ENCODE results near the gene ZFP57.
"Not testable (repeated sequence)": the region's sequence is repeated elsewhere in the genome, so short reads cannot be mapped to it uniquely, and the experiment has no call there.

- not testable (repeated sequence) for TF ChIP-seq POLR2A, EP300, CTCF (IDR thresholded peaks at IDR 0.05)
Observed at GRCh38 chr6:29672116-29672515, 8.8 kb downstream of the ZFP57 start.

Data from tibial nerve (tissue), 4 donors.